Motor neuron (in vitro differentiated cells): ENCODE results near the gene IGSF3. TPM values are rescaled to one million over a fixed set of nuclear protein-coding genes. Genes with fewer than 3 reads are reported as not detected.
A peak's percentile ranks its signal among the peaks of the same experiment; 100 is the strongest.

ENCODE experiments used
- ATAC-seq, 8 experiments: fragments of 200-7000 bp; cut with Tn5 transposase; replicated peaks in 6 of 8; 2 replicates each; pipeline ENCODE4 v1.8.0; 2021; ENCODE audit warnings: mild to moderate bottlenecking in 8 of 8, moderate library complexity in 8 of 8
- H3K27ac ChIP-seq, 2 donors: fragments of 250-450 bp; sonication (Bioruptor Pico); 2 replicates each; pipeline ENCODE4 v1.9.0; 2021; ENCODE audit warnings: antibody characterized with exemption in 2 of 2, mild to moderate bottlenecking in 2 of 2, moderate library complexity in 1 of 2
- H3K4me1 ChIP-seq, 2 donors: fragments of 250-450 bp; sonication (Bioruptor Pico); replicated peaks in 1 of 2; 2 replicates each; pipeline ENCODE4 v1.6.1; 2021; ENCODE audit warnings: antibody characterized with exemption in 2 of 2, mild to moderate bottlenecking in 2 of 2, moderate library complexity in 1 of 2
- H3K4me3 ChIP-seq, 5 donors: fragments of 250-450 bp; sonication (Bioruptor Pico); 2 replicates each; pipeline ENCODE4 v1.9.0; 2021; ENCODE audit warnings: antibody characterized with exemption in 5 of 5, mild to moderate bottlenecking in 5 of 5, moderate library complexity in 4 of 5
- WGBS, 10 experiments: fragments of 450-650 bp; shearing (Covaris generic); methylation state at CpG; one replicate each; pipeline ENCODE4 v1.0.0; 2022; 5-methylcytosine and 5-hydroxymethylcytosine counted together
- in situ Hi-C, 9 experiments: fragments of 400-800 bp; cut with MboI; loops; one replicate each; pipeline ENCODE4 v1.15.0; 2021; ENCODE audit warnings: low sequenced_read_pairs in 9 of 9, low pct_unique_long_range_greater_than_20kb in 2 of 9; ENCODE audit not compliant: unreplicated experiment in 9 of 9
- total RNA-seq, 8 experiments: library from RNA; unstranded; fragments of 300-600 nt; gene quantifications; 2 replicates each; pipeline versions ENCODE4 v1.2.3 to v1.2.4, GENCODE V29; 2022

The IGSF3 gene
- total RNA-seq, 8 experiments from 2014 or later, result 4.3 to 57.7 (median 32.6) TPM

GRCh38 chr1:116544588-116545358 is 122.8 kb downstream of the IGSF3 start:
- Histone ChIP-seq H3K4me3 (no peak overlapping the region), H3K27ac (no peak overlapping the region), H3K4me1 (no peaks in the 10 kb centered on the region)
- in situ Hi-C loops, result no loop called here
- 83 to 100% (median 90%) methylated on average over 1 to 8 of the region's 8 CpGs; no CpG with 5 or more reads in 2 of the 10 experiments for WGBS, 10 experiments
- ATAC-seq, result no peak

- in situ Hi-C loops, result no loop called here
- peaks cover 6 to 8% of the 10 kb centered on the region in 2 donors for H3K4me1 ChIP-seq
- H3K27ac ChIP-seq, result no peak overlapping the region
- no peak overlapping the region for H3K4me3 ChIP-seq
- ATAC-seq, result no peak
Observed at GRCh38 chr1:116540088-116540487, 127.4 kb downstream of the IGSF3 start.

GRCh38 chr1:116538544-116538943 is 129.0 kb downstream of the IGSF3 start:
- Histone ChIP-seq H3K4me3 (no peak overlapping the region), H3K4me1 (peaks cover 6 to 8% of the 10 kb centered on the region in 2 donors), H3K27ac (no peak overlapping the region)
- WGBS, 10 experiments, result 40 to 100% (median 93%) methylated on average over 1 of the region's 1 CpG; no CpG with 5 or more reads in 1 of the 10 experiments
- ATAC-seq, result peak in 7 of 8 experiments; percentile 11 to 57 (median 43)
- in situ Hi-C loops, result no loop called here

- Histone ChIP-seq H3K4me3 (no peak overlapping the region), H3K27ac (no peak overlapping the region), H3K4me1 (peaks cover 6 to 8% of the 10 kb centered on the region in 2 donors)
- no peak for ATAC-seq
- 78 to 100% (median 100%) methylated on average over 1 of the region's 1 CpG; no CpG with 5 or more reads in 2 of the 10 experiments for WGBS, 10 experiments
- in situ Hi-C loops, result no loop called here
Observed at GRCh38 chr1:116537898-116538297, 129.6 kb downstream of the IGSF3 start.

- WGBS, 10 experiments, result 0 to 82% (median 45%) methylated on average over 1 to 3 of the region's 3 CpGs; no CpG with 5 or more reads in 2 of the 10 experiments
- H3K4me1 ChIP-seq, result peaks cover 6 to 8% of the 10 kb centered on the region in 2 donors
- H3K27ac ChIP-seq, result no peak overlapping the region
- in situ Hi-C loops, result no loop called here
- no peak overlapping the region for H3K4me3 ChIP-seq
- ATAC-seq, result peak; percentile 77 to 99 (median 99)
Observed at GRCh38 chr1:116537040-116537831, 130.3 kb downstream of the IGSF3 start.

- in situ Hi-C loops, result no loop called here
- H3K4me1 ChIP-seq, result peaks cover 6 to 8% of the 10 kb centered on the region in 2 donors
- no peak for ATAC-seq
- H3K27ac ChIP-seq, result no peak overlapping the region
- 91 to 100% (median 96%) methylated on average over 1 to 36 of the region's 45 CpGs; no CpG with 5 or more reads in 1 of the 10 experiments for WGBS, 10 experiments
- no peak overlapping the region for H3K4me3 ChIP-seq
Observed at GRCh38 chr1:116534014-116534739, 133.4 kb downstream of the IGSF3 start.

- no peak overlapping the region for H3K4me3 ChIP-seq
- 82 to 100% (median 97%) methylated on average over 2 to 3 of the region's 3 CpGs; no CpG with 5 or more reads in 1 of the 10 experiments for WGBS, 10 experiments
- no peak for ATAC-seq
- in situ Hi-C loops, result no loop called here
- H3K4me1 ChIP-seq, result peaks cover 6 to 8% of the 10 kb centered on the region in 2 donors
- H3K27ac ChIP-seq, result no peak overlapping the region
Observed at GRCh38 chr1:116533429-116533820, 134.1 kb downstream of the IGSF3 start.

- in situ Hi-C loops, result no loop called here
- H3K4me1 ChIP-seq, result peaks cover 6 to 8% of the 10 kb centered on the region in 2 donors
- no peak overlapping the region for H3K27ac ChIP-seq
- WGBS, 10 experiments, result 80 to 100% (median 94%) methylated on average over 1 to 23 of the region's 23 CpGs
- ATAC-seq, result no peak
- H3K4me3 ChIP-seq, result no peak overlapping the region
Observed at GRCh38 chr1:116532671-116533428, 134.7 kb downstream of the IGSF3 start.

- no peak overlapping the region for H3K27ac ChIP-seq
- WGBS, 10 experiments, result 80 to 100% (median 95%) methylated on average over 1 to 10 of the region's 13 CpGs; no CpG with 5 or more reads in 2 of the 10 experiments
- H3K4me3 ChIP-seq, result no peak overlapping the region
- peaks cover 0 to 2% of the 10 kb centered on the region in 2 donors for H3K4me1 ChIP-seq
- no peak for ATAC-seq
- in situ Hi-C loops, result no loop called here
Observed at GRCh38 chr1:116531917-116532316, 135.6 kb downstream of the IGSF3 start.

- Histone ChIP-seq H3K4me3 (no peak overlapping the region), H3K27ac (no peak overlapping the region), H3K4me1 (no peaks in the 10 kb centered on the region)
- in situ Hi-C loops, result no loop called here
- 83 to 100% (median 91%) methylated on average over 1 to 3 of the region's 3 CpGs; no CpG with 5 or more reads in 2 of the 10 experiments for WGBS, 10 experiments
- no peak for ATAC-seq
Observed at GRCh38 chr1:116529681-116530080, 137.9 kb downstream of the IGSF3 start.

- H3K27ac ChIP-seq, result no peak overlapping the region
- H3K4me1 ChIP-seq, result no peaks in the 10 kb centered on the region
- no peak for ATAC-seq
- in situ Hi-C loops, result no loop called here
- H3K4me3 ChIP-seq, result no peak overlapping the region
- 67 to 97% (median 89%) methylated on average over 1 to 3 of the region's 3 CpGs; no CpG with 5 or more reads in 1 of the 10 experiments for WGBS, 10 experiments
Observed at GRCh38 chr1:116529199-116529631, 138.3 kb downstream of the IGSF3 start.

GRCh38 chr1:116528329-116529083 is 139.0 kb downstream of the IGSF3 start:
- Histone ChIP-seq H3K4me1 (no peaks in the 10 kb centered on the region), H3K4me3 (no peak overlapping the region), H3K27ac (no peak overlapping the region)
- 77 to 100% (median 92%) methylated on average over 1 of the region's 1 CpG for WGBS, 10 experiments
- no peak for ATAC-seq
- in situ Hi-C loops, result no loop called here
